Esophagus squamous epithelium (tissue), 4 donors: ENCODE data around the gene KAT2B.

ENCODE experiments used
- CTCF ChIP-seq, 6 experiments: fragments of 450-650 bp in 4 of 6; fragments of 200-600 bp in 2 of 6; sonication (generic) in 2 of 6; IDR thresholded peaks; one replicate each; pipeline ENCODE4 v1.5.1; 2016 to 2019; ENCODE audit warnings: antibody characterized with exemption in 6 of 6, mild to moderate bottlenecking in 4 of 6, moderate library complexity in 4 of 6
- POLR2A ChIP-seq, 4 donors: fragments of 450-650 bp; IDR thresholded peaks; one replicate each; pipeline ENCODE4 v1.6.1; 2017; ENCODE audit warnings: antibody characterized with exemption in 4 of 4, mild to moderate bottlenecking in 4 of 4, moderate library complexity in 3 of 4

GRCh38 chr3:20071175-20071574, 30.9 kb downstream of the KAT2B start:
- TF ChIP-seq CTCF (IDR thresholded peaks at IDR 0.05) = no peak
- no peak for TF ChIP-seq POLR2A (IDR thresholded peaks at IDR 0.05)
